ENCODE results near the gene TMEM255A.
"Not testable (repeated sequence)": the region's sequence is repeated elsewhere in the genome, so short reads cannot be mapped to it uniquely, and the experiment has no call there.

TMEM255A gene
- 0 to 0.87 reads per million in 2 donors for total RNA-seq

GRCh38 chrX:120310861-120311726 lies at the start of gene TMEM255A:
TSS of gene TMEM255A (minus strand) at chrX:120311461. CDS start at chrX:120311309, 152 bp downstream.
- DNase-seq: peak; percentile 5

GRCh38 chrX:120358737-120359456 lies 47.6 kb upstream of the TMEM255A start:
- no peak for DNase-seq

GRCh38 chrX:120357186-120357585 lies 45.9 kb upstream of the TMEM255A start:
- DNase-seq: no peak

- DNase-seq: no peak
Observed at GRCh38 chrX:120356084-120356483, 44.8 kb upstream of the TMEM255A start.

GRCh38 chrX:120350450-120351138 lies 39.3 kb upstream of the TMEM255A start:
- no peak for DNase-seq

GRCh38 chrX:120344566-120344965 lies 33.3 kb upstream of the TMEM255A start:
- DNase-seq: not testable (repeated sequence)

GRCh38 chrX:120336899-120337298 lies 25.6 kb upstream of the TMEM255A start:
- no peak for DNase-seq

GRCh38 chrX:120335289-120335688 lies 24.0 kb upstream of the TMEM255A start:
- no peak for DNase-seq

- DNase-seq: no peak
Observed at GRCh38 chrX:120334603-120335002, 23.3 kb upstream of the TMEM255A start.

GRCh38 chrX:120334151-120334550 lies 22.9 kb upstream of the TMEM255A start:
- no peak for DNase-seq

GRCh38 chrX:120332394-120332793 lies 21.1 kb upstream of the TMEM255A start:
- no peak for DNase-seq

- no peak for DNase-seq
Observed at GRCh38 chrX:120331116-120331515, 19.9 kb upstream of the TMEM255A start.

- no peak for DNase-seq
Observed at GRCh38 chrX:120321520-120322281, 10.4 kb upstream of the TMEM255A start.

GRCh38 chrX:120318411-120318810 lies 7.2 kb upstream of the TMEM255A start:
- DNase-seq: no peak

- DNase-seq: no peak
Observed at GRCh38 chrX:120316587-120317283, 5.5 kb upstream of the TMEM255A start.

GRCh38 chrX:120315776-120316175 lies 4.5 kb upstream of the TMEM255A start:
- no peak for DNase-seq

GRCh38 chrX:120311727-120312063 lies 434 bp upstream of the TMEM255A start:
- no peak for DNase-seq

GRCh38 chrX:120309873-120310705 lies 1.2 kb downstream of the TMEM255A start:
- no peak for DNase-seq

GRCh38 chrX:120308959-120309872 lies 2.0 kb downstream of the TMEM255A start:
- DNase-seq: peak; percentile 34

- no peak for DNase-seq
Observed at GRCh38 chrX:120308558-120308957, 2.7 kb downstream of the TMEM255A start.
